Spleen (tissue), 11 donors: Measurements from ENCODE around the gene SPDYE3. TPM values are rescaled to one million over a fixed set of nuclear protein-coding genes. Genes with fewer than 3 reads are reported as not detected.
A peak's percentile ranks its signal among the peaks of the same experiment; 100 is the strongest.

Experiments used
- DNase-seq: peaks from one replicate; pipeline ENCODE4 v3.0.0-alpha.2; 2020
- H3K27ac ChIP-seq, 8 donors: fragments of 200-600 bp; sonication (generic) in 7 of 8; 1 replicate in 4 of 8; 2 replicates in 4 of 8; pipeline versions ENCODE4 v1.5.0 to v1.8.0; 2016 to 2021; ENCODE audit warnings: inconsistent platforms in 4 of 8, mild to moderate bottlenecking in 4 of 8, moderate library complexity in 1 of 8
- H3K27me3 ChIP-seq, 7 donors: fragments of 200-600 bp; sonication (generic) in 6 of 7; replicated peaks in 1 of 7; 1 replicate in 4 of 7; 2 replicates in 3 of 7; pipeline versions ENCODE4 v1.5.0 to v1.8.0; 2016 to 2021; ENCODE audit warnings: inconsistent platforms in 3 of 7, mild to moderate bottlenecking in 1 of 7
- H3K36me3 ChIP-seq, 6 donors: fragments of 200-600 bp; sonication (generic) in 5 of 6; 1 replicate in 4 of 6; 2 replicates in 2 of 6; pipeline versions ENCODE4 v1.5.0 to v1.8.0; 2016 to 2021; ENCODE audit warnings: inconsistent platforms in 2 of 6
- H3K4me1 ChIP-seq, 6 donors: fragments of 200-600 bp; sonication (generic) in 5 of 6; 1 replicate in 3 of 6; 2 replicates in 3 of 6; pipeline versions ENCODE4 v1.5.0 to v1.8.0; 2016 to 2021; ENCODE audit warnings: inconsistent platforms in 3 of 6
- H3K4me3 ChIP-seq, 8 donors: fragments of 200-600 bp; sonication (generic) in 7 of 8; 1 replicate in 4 of 8; 2 replicates in 4 of 8; pipeline versions ENCODE4 v1.5.0 to v1.8.0; 2016 to 2021; ENCODE audit warnings: inconsistent platforms in 4 of 8, mild to moderate bottlenecking in 4 of 8, moderate library complexity in 2 of 8
- H3K9me3 ChIP-seq, 8 donors: fragments of 200-600 bp; sonication (generic) in 7 of 8; 1 replicate in 4 of 8; 2 replicates in 4 of 8; pipeline versions ENCODE4 v1.5.0 to v1.8.0; 2016 to 2021; ENCODE audit warnings: inconsistent platforms in 4 of 8
- POLR2A ChIP-seq, 3 donors: fragments of 450-650 bp; IDR thresholded peaks; one replicate each; pipeline ENCODE4 v1.5.1; 2017; ENCODE audit warnings: antibody characterized with exemption in 3 of 3, mild to moderate bottlenecking in 1 of 3
- POLR2AphosphoS5 ChIP-seq, 3 donors: sonication (generic); formaldehyde crosslinking; IDR thresholded peaks; one replicate each; pipeline ENCODE4 v1.5.1; 2017; ENCODE audit warnings: antibody characterized with exemption in 3 of 3
- WGBS, 5 donors: extraction: QIAGEN DNeasy Blood & Tissue Kit in 3 of 5; methylation state at CpG; one replicate each; pipeline versions ENCODE4 v1.1.5 to v1.1.7; 2013 to 2018; 5-methylcytosine and 5-hydroxymethylcytosine counted together
- intact Hi-C: fragments of 100-400 bp; cut with DNase I; formaldehyde crosslinking; loops from one replicate; pipeline ENCODE4 v1.15.0; 2023; ENCODE audit warnings: low total_unique reads
- polyA plus RNA-seq, 3 donors: library from polyadenylated mRNA; stranded (reverse); fragments of 200-250 nt; gene quantifications; one replicate each; pipeline ENCODE4 v1.2.1, GENCODE V29; 2013
- total RNA-seq, 7 donors: library from RNA; depleted of rRNA in 3 of 7; stranded (reverse); fragments of >200 nt in 3 of 7; fragmentation: NEBNext Ultra II Directional in 4 of 7; extraction: Animal tissue kit (Norgen Biotek cat#: 25700) in 4 of 7; gene quantifications; one replicate each; pipeline versions ENCODE4 v1.1.0 to v1.2.1, GENCODE V29; 2016 to 2021
- TF ChIP-seq, protein P1 (sequence below), 11 experiments: fragments of 200-600 bp in 7 of 11; fragments of 450-650 bp in 4 of 11; sonication (generic) in 4 of 11; IDR thresholded peaks in 8 of 11; conservative IDR thresholded peaks in 3 of 11; 1 replicate in 7 of 11; 2 replicates in 4 of 11; pipeline versions ENCODE4 v1.4.0 to v1.8.0; 2016 to 2021; ENCODE audit warnings: antibody characterized with exemption in 11 of 11, inconsistent platforms in 4 of 11, mild to moderate bottlenecking in 1 of 11
- donor health status: healthy with polysubstance abuse.
- donor health status: DM: no; HTN: no; CAD: no; lungs with moderate emphysema.
- donor health status: DM: no; HTN: no; CAD: no.
- donor health status: Bipolar disorder and iron deficiency.
- donor health status: healthy.
- donor health status: DM: no; HTN: no; CAD: no.
- donor health status: DM: yes; HTN: yes; CAD: no.

The SPDYE3 gene
- total and polyA plus RNA-seq, 10 donors: 0.09 to 0.22 (median 0.15) TPM; not detected in 7

DNA sequence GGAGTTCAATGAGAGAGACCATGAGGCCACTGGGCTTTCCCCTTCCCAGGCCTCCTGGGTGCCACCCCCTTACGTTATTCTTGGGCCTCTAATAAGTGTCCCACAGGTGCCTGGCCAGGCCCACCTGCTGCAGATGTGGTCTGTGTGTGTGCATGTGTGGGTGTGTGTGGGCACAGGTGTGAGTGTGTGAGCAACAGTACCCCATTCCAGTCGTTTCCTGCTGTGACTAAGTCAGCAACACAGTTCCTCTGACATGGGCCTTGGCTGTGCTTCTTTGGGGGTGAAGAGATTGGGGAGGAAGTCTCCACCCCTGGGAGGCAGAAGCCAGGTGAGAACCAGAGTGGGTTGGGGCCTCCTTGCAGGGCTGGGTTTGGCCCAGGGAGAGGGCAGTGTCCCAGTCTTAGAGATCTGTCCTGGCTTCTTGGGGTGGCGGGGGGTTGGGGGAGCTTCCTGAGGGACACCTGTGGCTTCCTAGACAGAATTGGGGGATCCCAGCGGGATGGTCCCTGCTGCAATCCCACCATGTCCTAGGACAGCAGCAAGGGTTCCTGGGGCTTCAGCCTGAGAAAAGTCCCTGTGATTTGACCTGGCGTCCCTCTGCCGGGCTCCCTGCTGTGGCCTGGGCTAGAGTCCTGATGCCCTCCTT lies 46.3 kb downstream of the SPDYE3 start:
- Histone ChIP-seq H3K4me1 (peaks cover 0 to 69% (median 23%) of the 10 kb centered on the region in 6 donors), H3K36me3 (peaks cover 3 to 100% (median 83%) of the 10 kb centered on the region in 6 donors), H3K27ac (peak overlapping the region; percentile 35 to 89 (median 54)), H3K4me3 (peak overlapping the region in 2 of 8 donors; percentile 36 to 65), H3K27me3 (no peaks in the 10 kb centered on the region), H3K9me3 (no peaks in the 10 kb centered on the region)
- 77 to 88% (median 82%) methylated on average over 6 of the region's 6 CpGs for WGBS, 5 donors
- no peak for DNase-seq
- TF ChIP-seq, protein P1, sequence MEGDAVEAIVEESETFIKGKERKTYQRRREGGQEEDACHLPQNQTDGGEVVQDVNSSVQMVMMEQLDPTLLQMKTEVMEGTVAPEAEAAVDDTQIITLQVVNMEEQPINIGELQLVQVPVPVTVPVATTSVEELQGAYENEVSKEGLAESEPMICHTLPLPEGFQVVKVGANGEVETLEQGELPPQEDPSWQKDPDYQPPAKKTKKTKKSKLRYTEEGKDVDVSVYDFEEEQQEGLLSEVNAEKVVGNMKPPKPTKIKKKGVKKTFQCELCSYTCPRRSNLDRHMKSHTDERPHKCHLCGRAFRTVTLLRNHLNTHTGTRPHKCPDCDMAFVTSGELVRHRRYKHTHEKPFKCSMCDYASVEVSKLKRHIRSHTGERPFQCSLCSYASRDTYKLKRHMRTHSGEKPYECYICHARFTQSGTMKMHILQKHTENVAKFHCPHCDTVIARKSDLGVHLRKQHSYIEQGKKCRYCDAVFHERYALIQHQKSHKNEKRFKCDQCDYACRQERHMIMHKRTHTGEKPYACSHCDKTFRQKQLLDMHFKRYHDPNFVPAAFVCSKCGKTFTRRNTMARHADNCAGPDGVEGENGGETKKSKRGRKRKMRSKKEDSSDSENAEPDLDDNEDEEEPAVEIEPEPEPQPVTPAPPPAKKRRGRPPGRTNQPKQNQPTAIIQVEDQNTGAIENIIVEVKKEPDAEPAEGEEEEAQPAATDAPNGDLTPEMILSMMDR (IDR thresholded peaks at IDR 0.05 in 8 of 11, conservative IDR thresholded peaks at IDR 0.05 in 3 of 11): no peak
- TF ChIP-seq POLR2AphosphoS5 (IDR thresholded peaks at IDR 0.05): peak in 2 of 3 donors; percentile 44 to 54
- intact Hi-C loops: loop anchor here (10.0 kb wide), 1 partner anchor 51 kb away; no protein-coding TSS in a partner anchor

DNA sequence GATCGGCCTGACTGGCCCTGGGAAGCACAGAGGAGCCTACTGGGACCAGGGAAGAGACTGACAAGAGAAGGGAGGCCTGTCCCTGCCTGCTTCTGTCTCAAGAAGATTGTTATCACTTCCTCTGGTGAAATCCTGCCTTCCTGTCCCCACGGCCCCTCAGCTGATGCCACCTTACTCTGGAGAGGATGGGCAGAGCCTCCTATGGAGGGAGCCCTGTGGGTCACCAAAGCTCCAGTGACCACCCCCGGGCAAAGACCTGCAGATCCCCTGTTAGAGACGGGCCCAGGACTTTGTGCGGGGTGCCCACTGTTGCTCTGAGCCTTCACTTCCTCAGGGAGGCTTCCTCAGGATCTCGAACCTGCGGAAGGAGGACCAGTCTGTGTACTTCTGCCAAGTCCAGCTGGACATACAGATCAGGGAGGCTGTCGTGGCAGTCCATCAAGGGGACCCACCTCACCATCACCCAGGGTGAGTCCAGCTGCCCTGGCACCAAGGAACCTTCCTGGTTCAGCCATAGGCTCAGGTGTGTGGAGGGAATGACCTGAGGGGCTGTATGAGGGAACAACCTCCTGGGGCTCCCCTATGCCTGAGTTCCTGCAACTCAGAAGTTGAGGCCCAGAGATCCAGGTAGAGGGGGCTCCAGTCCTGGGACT lies 49.0 kb downstream of the SPDYE3 start:
- peak; percentile 74 for DNase-seq
- H3K4me1 ChIP-seq: peaks cover 0 to 82% (median 27%) of the 10 kb centered on the region in 6 donors
- H3K27ac ChIP-seq: peak overlapping the region in 7 of 8 donors; percentile 25 to 89 (median 71)
- 20 to 89% (median 76%) methylated on average over 1 to 8 of the region's 8 CpGs for WGBS, 5 donors
- H3K27me3 ChIP-seq: no peaks in the 10 kb centered on the region
- TF ChIP-seq POLR2AphosphoS5 (IDR thresholded peaks at IDR 0.05) (no peak), POLR2A (IDR thresholded peaks at IDR 0.05) (no peak)
- TF ChIP-seq, protein P1 (IDR thresholded peaks at IDR 0.05 in 8 of 11, conservative IDR thresholded peaks at IDR 0.05 in 3 of 11): no peak
- intact Hi-C loops: loop anchor here (10.0 kb wide), 1 partner anchor 48 kb away; no protein-coding TSS in a partner anchor
- H3K9me3 ChIP-seq: no peaks in the 10 kb centered on the region
- peak overlapping the region in 2 of 8 donors; percentile 6 to 48 for H3K4me3 ChIP-seq
- peaks cover 3 to 100% (median 89%) of the 10 kb centered on the region in 6 donors for H3K36me3 ChIP-seq

DNA sequence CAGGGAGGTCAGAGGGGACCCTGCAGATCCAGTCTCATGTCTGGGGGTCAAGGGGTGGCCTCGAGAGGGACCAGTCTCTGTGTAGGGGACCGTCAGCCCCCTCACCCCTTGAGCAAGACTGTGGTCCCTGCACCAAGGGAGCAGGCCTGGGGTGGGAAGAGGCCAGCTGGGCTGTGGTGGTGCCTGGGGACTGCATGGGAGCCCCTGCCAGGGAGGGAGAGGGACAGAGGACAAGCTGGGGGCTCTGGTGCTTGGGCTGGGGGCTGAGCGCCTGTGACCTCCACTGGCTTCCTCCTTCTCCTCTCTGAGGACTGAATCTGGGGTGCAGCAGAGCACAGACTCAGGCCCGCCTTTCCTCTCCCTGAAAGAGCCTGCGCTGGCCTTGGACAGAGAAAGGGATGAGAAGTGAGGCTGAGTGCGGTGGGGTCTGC lies 49.6 kb downstream of the SPDYE3 start:
- TF ChIP-seq POLR2AphosphoS5 (IDR thresholded peaks at IDR 0.05) (peak in 1 of 3 donors; percentile 39), POLR2A (IDR thresholded peaks at IDR 0.05) (no peak)
- intact Hi-C loops: loop anchor here (10.0 kb wide), 1 partner anchor 48 kb away; no protein-coding TSS in a partner anchor

DNA sequence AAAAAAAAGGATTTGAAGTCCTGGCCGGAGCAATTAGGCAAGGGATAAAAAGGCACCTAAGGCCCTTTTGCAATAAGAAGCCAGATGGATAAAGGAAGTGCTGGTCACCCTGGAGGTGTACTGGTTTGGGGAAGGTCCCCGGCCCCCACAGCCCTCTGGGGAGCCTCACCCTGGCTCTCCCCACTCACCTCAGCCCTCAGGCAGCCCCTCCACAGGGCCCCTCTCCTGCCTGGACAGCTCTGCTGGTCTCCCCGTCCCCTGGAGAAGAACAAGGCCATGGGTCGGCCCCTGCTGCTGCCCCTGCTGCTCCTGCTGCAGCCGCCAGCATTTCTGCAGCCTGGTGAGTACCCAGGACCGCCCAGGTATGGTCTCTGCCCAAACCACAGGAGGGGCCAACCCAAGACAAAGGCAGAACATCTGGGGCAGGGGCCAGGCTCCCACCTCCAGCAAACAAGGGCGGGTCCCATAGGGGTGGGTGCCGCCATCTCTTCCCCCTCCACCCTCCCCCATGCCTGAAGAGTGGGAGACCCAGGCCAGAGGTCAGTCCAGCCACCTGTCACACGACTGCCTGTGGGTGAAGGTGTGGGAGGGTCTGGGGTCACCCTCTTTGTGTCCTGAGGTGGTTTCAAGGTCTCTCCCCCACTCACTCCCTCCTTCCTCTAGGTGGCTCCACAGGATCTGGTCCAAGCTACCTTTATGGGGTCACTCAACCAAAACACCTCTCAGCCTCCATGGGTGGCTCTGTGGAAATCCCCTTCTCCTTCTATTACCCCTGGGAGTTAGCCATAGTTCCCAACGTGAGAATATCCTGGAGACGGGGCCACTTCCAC lies 50.7 kb downstream of the SPDYE3 start, which contains the start of gene PILRB:
Gene PILRB, plus strand, starts transcription at position 91 of the 830 bp plus-strand sequence. Its CDS starts 186 bp downstream, at position 277.
- TF ChIP-seq, protein P1 (IDR thresholded peaks at IDR 0.05 in 8 of 11, conservative IDR thresholded peaks at IDR 0.05 in 3 of 11): peak in 3 of 11 experiments; percentile 19 to 27 (median 26)
- peak in 1 of 3 donors; percentile 44 for TF ChIP-seq POLR2AphosphoS5 (IDR thresholded peaks at IDR 0.05)
- no peak for TF ChIP-seq POLR2A (IDR thresholded peaks at IDR 0.05)
- Histone ChIP-seq H3K27ac (peak within 1 kb of the TSS in 7 of 8 donors; percentile 25 to 89 (median 71)), H3K9me3 (no peaks in the 10 kb centered on the region), H3K36me3 (peaks cover 3 to 100% (median 95%) of the 10 kb centered on the region in 6 donors), H3K4me3 (peak within 1 kb of the TSS in 2 of 8 donors; percentile 6 to 48), H3K27me3 (no peaks in the 10 kb centered on the region), H3K4me1 (peaks cover 0 to 67% (median 23%) of the 10 kb centered on the region in 6 donors)
- intact Hi-C loops: loop anchor here (10.0 kb wide), 1 partner anchor 47 kb away; no protein-coding TSS in a partner anchor
- 76 to 83% (median 78%) methylated on average over 10 to 11 of the region's 11 CpGs for WGBS, 5 donors
- DNase-seq: peak; percentile 78

More for the DNA sequence above, 49.6 kb downstream of the SPDYE3 start:
- H3K27me3 ChIP-seq: no peaks in the 10 kb centered on the region
- peaks cover 0 to 77% (median 27%) of the 10 kb centered on the region in 6 donors for H3K4me1 ChIP-seq
- 84 to 97% (median 92%) methylated on average over 5 to 6 of the region's 6 CpGs for WGBS, 5 donors
- H3K9me3 ChIP-seq: no peaks in the 10 kb centered on the region
- H3K4me3 ChIP-seq: peak overlapping the region in 2 of 8 donors; percentile 6 to 48
- DNase-seq: no peak
- peak overlapping the region in 7 of 8 donors; percentile 25 to 89 (median 71) for H3K27ac ChIP-seq
- H3K36me3 ChIP-seq: peaks cover 3 to 100% (median 94%) of the 10 kb centered on the region in 6 donors
